ENCODE measurements around the gene ADAMTS18. TPM values are rescaled to one million over a fixed set of nuclear protein-coding genes. Genes with fewer than 3 reads are reported as not detected.

Gene ADAMTS18
- total RNA-seq, 2 donors from 2014 or later, result not detected

GRCh38 chr16:77234611-77235010 lies 200.2 kb downstream of the ADAMTS18 start:
- TF ChIP-seq, protein P1, sequence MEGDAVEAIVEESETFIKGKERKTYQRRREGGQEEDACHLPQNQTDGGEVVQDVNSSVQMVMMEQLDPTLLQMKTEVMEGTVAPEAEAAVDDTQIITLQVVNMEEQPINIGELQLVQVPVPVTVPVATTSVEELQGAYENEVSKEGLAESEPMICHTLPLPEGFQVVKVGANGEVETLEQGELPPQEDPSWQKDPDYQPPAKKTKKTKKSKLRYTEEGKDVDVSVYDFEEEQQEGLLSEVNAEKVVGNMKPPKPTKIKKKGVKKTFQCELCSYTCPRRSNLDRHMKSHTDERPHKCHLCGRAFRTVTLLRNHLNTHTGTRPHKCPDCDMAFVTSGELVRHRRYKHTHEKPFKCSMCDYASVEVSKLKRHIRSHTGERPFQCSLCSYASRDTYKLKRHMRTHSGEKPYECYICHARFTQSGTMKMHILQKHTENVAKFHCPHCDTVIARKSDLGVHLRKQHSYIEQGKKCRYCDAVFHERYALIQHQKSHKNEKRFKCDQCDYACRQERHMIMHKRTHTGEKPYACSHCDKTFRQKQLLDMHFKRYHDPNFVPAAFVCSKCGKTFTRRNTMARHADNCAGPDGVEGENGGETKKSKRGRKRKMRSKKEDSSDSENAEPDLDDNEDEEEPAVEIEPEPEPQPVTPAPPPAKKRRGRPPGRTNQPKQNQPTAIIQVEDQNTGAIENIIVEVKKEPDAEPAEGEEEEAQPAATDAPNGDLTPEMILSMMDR (IDR thresholded peaks at IDR 0.05), result no peak
- Histone ChIP-seq H3K27me3 (no peaks in the 10 kb centered on the region), H3K4me1 (peaks cover 0 to 4% of the 10 kb centered on the region in 2 donors), H3K4me3 (no peak overlapping the region), H3K9me3 (no peaks in the 10 kb centered on the region), H3K27ac (no peak overlapping the region), H3K36me3 (no peaks in the 10 kb centered on the region)
- DNase-seq (ENCODE audit: low spot score), result no peak

DNA sequence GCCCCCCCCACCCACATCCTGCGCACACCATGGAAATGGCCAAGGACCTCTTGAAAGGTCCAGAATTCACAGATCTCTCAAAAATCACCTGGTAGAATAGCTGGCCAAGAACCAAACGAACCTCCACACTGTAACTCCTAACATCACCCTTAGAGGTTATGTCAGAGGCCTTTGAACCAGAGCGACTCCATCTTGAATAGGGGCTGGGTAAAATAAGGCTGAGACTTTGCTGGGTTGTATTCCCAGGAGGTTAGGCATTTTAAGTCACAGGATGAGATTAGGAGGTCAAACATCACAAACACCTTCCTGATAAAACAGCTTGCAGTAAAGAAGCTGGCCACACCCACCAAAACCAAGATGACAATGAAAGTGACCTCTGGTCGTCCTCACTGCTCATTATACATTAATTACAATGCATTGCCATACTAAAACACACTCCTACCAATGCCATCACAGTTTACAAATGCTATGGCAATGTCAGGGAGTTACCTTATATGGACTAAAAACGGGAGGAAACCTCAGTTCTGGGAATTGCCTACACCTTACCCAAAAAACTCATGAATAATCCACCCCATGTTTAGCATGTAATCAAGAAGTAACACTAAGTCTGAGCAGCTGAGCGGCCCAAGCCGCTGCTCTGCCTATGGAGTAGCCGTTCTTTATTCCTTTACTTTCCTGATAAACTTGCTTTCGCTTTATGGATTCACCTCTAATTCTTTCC lies 200.9 kb downstream of the ADAMTS18 start:
- TF ChIP-seq, protein P1 (IDR thresholded peaks at IDR 0.05), result no peak
- Histone ChIP-seq H3K4me1 (peaks cover 0 to 4% of the 10 kb centered on the region in 2 donors), H3K4me3 (no peak overlapping the region), H3K9me3 (no peaks in the 10 kb centered on the region), H3K27me3 (no peaks in the 10 kb centered on the region), H3K27ac (no peak overlapping the region), H3K36me3 (no peaks in the 10 kb centered on the region)
- DNase-seq (ENCODE audit: low spot score), result no peak

Other genes starting within 250 kb of the ADAMTS18 start
- gene MON1B, start 243.8 kb downstream of the ADAMTS18 start, total RNA-seq, result 10 to 100 TPM; 10.8 to 17.6 TPM
- 1 to 10 TPM in 1 of 2 donors, not detected in 1; 1.8 TPM for gene SYCE1L, start 235.6 kb downstream of the ADAMTS18 start, total RNA-seq

Data from right atrium auricular region (tissue), 2 donors.